Esophagus (tissue), 2 donors: ENCODE results near the gene OR1I1. TPM values are rescaled to one million over a fixed set of nuclear protein-coding genes. Genes with fewer than 3 reads are reported as not detected.
"Not testable (repeated sequence)": the region's sequence is repeated elsewhere in the genome, so short reads cannot be mapped to it uniquely, and the experiment has no call there.

Experiments used
- H3K27ac ChIP-seq, 2 donors: one replicate each; pipeline ENCODE4 v1.5.1; 2013; ENCODE audit warnings: low read depth in 2 of 2, mild to moderate bottlenecking in 2 of 2, inconsistent platforms in 1 of 2, low read length in 1 of 2, moderate library complexity in 1 of 2
- H3K27me3 ChIP-seq, 2 donors: one replicate each; pipeline ENCODE4 v1.6.1; 2013; ENCODE audit warnings: low read length in 2 of 2, control low read depth in 1 of 2, mild to moderate bottlenecking in 1 of 2; ENCODE audit not compliant: insufficient read depth in 2 of 2, control insufficient read depth in 1 of 2
- H3K36me3 ChIP-seq, 2 donors: one replicate each; pipeline ENCODE4 v1.6.1; 2013; ENCODE audit warnings: low read length in 1 of 2; ENCODE audit not compliant: control insufficient read depth in 2 of 2, insufficient read depth in 2 of 2
- H3K4me1 ChIP-seq, 2 donors: one replicate each; pipeline ENCODE4 v1.6.1; 2013; ENCODE audit warnings: low read length in 1 of 2; ENCODE audit not compliant: control insufficient read depth in 2 of 2, insufficient read depth in 2 of 2
- H3K4me3 ChIP-seq, 2 donors: one replicate each; pipeline ENCODE4 v1.5.1; 2013; ENCODE audit warnings: low read length in 2 of 2, mild to moderate bottlenecking in 2 of 2, low read depth in 1 of 2, moderate library complexity in 1 of 2
- H3K9me3 ChIP-seq, 2 donors: one replicate each; pipeline ENCODE4 v1.6.1; 2013; ENCODE audit warnings: mild to moderate bottlenecking in 2 of 2, low read depth in 1 of 2, low read length in 1 of 2, moderate library complexity in 1 of 2; ENCODE audit not compliant: control insufficient read depth in 2 of 2, insufficient read depth in 1 of 2
- WGBS, 2 donors: extraction: QIAGEN DNeasy Blood & Tissue Kit; methylation state at CpG; one replicate each; pipeline ENCODE4 v1.1.7; 2013; 5-methylcytosine and 5-hydroxymethylcytosine counted together
- polyA plus RNA-seq, 2 donors: library from polyadenylated mRNA; stranded (reverse); fragments of 200-250 nt; gene quantifications; one replicate each; pipeline ENCODE4 v1.2.3, GENCODE V29; 2013
- donor health status: healthy with polysubstance abuse.
- donor health status: Bipolar disorder and iron deficiency.

The OR1I1 gene
- polyA plus RNA-seq, 2 donors: not detected

DNA sequence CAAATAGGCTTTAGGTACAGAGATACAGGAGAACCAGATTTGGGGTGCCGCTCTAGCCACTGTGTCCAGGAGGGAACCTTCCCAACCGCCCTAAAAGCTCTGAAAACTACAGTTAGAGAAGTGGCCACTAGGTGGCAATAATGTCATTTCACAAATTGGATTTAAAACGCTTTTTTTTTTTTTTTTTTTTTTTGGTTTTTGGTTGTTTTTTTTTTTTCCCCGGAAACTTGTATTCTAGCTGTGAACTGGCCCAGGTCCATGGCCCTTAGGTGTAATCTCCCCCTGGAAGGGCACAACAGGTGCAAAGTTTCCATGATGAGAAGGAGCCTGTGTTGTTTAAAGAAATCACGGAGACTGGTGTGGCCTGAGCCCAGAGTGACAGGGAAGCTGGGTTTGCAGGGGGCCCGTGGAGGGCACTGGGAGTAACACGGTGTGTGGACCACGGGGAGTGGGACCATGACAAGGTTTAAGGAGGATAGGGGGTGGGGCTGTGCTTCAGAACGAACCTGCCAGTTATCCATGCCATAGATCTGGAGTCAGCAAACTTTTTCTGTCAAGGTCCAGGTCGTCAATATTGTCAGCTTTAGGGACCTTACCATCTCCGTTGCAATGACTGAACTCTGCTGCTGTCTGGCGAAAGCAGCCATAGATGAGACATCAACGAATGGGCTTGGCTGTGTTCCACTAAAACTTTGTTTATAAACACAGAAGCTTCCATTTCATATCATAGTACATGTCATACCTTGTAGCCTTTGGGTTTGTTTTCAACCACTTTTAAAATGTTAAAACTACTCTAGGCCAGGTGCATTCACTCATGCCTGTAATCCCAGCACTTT is 10.1 kb downstream of the OR1I1 start:
- WGBS, 2 donors: 13 to 16% methylated on average over 13 of the region's 13 CpGs
- H3K4me3 ChIP-seq: no peak overlapping the region
- H3K4me1 ChIP-seq: no peaks in the 10 kb centered on the region
- no peaks in the 10 kb centered on the region for H3K36me3 ChIP-seq
- H3K9me3 ChIP-seq: no peaks in the 10 kb centered on the region
- H3K27me3 ChIP-seq: no peaks in the 10 kb centered on the region
- H3K27ac ChIP-seq: no peak overlapping the region

- Histone ChIP-seq H3K4me1 (peaks cover 0 to under 1% of the 10 kb centered on the region in 2 donors), H3K9me3 (no peaks in the 10 kb centered on the region), H3K27ac (no peak overlapping the region), H3K27me3 (no peaks in the 10 kb centered on the region), H3K4me3 (no peak overlapping the region), H3K36me3 (no peaks in the 10 kb centered on the region)
- 79 to 80% methylated on average over 2 of the region's 2 CpGs for WGBS, 2 donors
Observed at GRCh38 chr19:15093001-15093400, 11.0 kb downstream of the OR1I1 start.

GRCh38 chr19:15096223-15096622 is 14.2 kb downstream of the OR1I1 start:
- H3K36me3 ChIP-seq: no peaks in the 10 kb centered on the region
- no peaks in the 10 kb centered on the region for H3K27me3 ChIP-seq
- H3K4me1 ChIP-seq: peaks cover 0 to 2% of the 10 kb centered on the region in 2 donors
- 78 to 84% methylated on average over 3 of the region's 3 CpGs for WGBS, 2 donors
- H3K27ac ChIP-seq: no peak overlapping the region
- H3K4me3 ChIP-seq: no peak overlapping the region
- no peaks in the 10 kb centered on the region for H3K9me3 ChIP-seq

DNA sequence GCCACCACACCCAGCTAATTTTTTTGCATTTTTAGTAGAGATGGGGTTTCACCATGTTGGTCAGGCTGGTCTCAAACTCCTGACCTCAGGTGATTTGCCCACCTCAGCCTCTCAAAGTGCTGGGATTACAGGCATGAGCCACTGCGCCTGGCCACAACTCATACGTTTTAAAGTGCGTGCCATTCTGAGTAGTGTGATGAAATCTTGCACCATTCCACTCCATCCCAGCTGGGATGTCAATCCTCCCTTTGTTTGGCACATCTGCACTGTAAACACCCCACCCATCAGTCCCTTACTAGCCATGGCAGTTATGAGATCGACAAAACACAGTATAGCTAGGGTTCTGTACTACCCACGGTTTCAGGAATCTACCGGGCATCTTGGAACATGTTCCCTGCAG is 16.0 kb downstream of the OR1I1 start:
- H3K27me3 ChIP-seq, H3K4me3 ChIP-seq, H3K9me3 ChIP-seq, H3K4me1 ChIP-seq, H3K36me3 ChIP-seq: not testable (repeated sequence)
- 60 to 73% methylated on average over 6 of the region's 6 CpGs for WGBS, 2 donors
- H3K27ac ChIP-seq: peak overlapping the region; percentile 66 to 91

- Histone ChIP-seq H3K36me3 (no peaks in the 10 kb centered on the region), H3K4me1 (peaks cover 0 to 2% of the 10 kb centered on the region in 2 donors), H3K27me3 (no peaks in the 10 kb centered on the region), H3K9me3 (no peaks in the 10 kb centered on the region), H3K4me3 (no peak overlapping the region), H3K27ac (peak overlapping the region; percentile 68 to 91)
- WGBS, 2 donors: 55 to 68% methylated on average over 10 of the region's 10 CpGs
Observed at GRCh38 chr19:15098460-15098859, 16.4 kb downstream of the OR1I1 start.

- Histone ChIP-seq H3K4me1 (peaks cover 0 to 2% of the 10 kb centered on the region in 2 donors), H3K36me3 (no peaks in the 10 kb centered on the region), H3K9me3 (no peaks in the 10 kb centered on the region), H3K27ac (peak overlapping the region; percentile 68 to 91), H3K27me3 (no peaks in the 10 kb centered on the region), H3K4me3 (no peak overlapping the region)
- WGBS, 2 donors: 65 to 80% methylated on average over 3 of the region's 3 CpGs
Observed at GRCh38 chr19:15099017-15099582, 17.1 kb downstream of the OR1I1 start.

GRCh38 chr19:15101479-15102082 is 19.6 kb downstream of the OR1I1 start:
- Histone ChIP-seq H3K4me3 (no peak overlapping the region), H3K4me1 (peaks cover 0 to 2% of the 10 kb centered on the region in 2 donors), H3K9me3 (peaks cover 0 to 3% of the 10 kb centered on the region in 2 donors), H3K27me3 (no peaks in the 10 kb centered on the region), H3K27ac (no peak overlapping the region), H3K36me3 (no peaks in the 10 kb centered on the region)
- 59 to 62% methylated on average over 3 of the region's 3 CpGs for WGBS, 2 donors

DNA sequence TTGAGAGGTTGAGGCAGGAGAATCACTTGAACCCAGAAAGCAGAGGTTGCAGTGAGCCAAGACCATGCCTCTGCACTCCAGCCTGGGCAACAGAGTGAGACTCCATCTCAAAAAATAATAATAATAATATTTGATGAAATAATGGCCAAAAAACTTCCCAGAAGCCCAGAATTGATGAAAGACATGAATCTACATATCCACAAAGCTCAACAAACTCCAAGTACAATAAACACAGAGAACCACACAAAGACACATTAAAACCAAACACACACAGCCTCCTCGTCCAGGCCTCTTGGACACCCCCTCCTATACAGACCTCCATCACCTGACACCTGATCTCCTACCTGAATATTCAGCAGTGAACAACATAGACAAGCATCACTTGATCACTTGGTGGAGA is 22.0 kb downstream of the OR1I1 start:
- H3K4me1 ChIP-seq: no peaks in the 10 kb centered on the region
- H3K27me3 ChIP-seq: no peaks in the 10 kb centered on the region
- no peaks in the 10 kb centered on the region for H3K36me3 ChIP-seq
- WGBS, 2 donors: 76 to 80% methylated on average over 1 of the region's 1 CpG
- H3K9me3 ChIP-seq: peaks cover 0 to 3% of the 10 kb centered on the region in 2 donors
- no peak overlapping the region for H3K4me3 ChIP-seq
- no peak overlapping the region for H3K27ac ChIP-seq

- H3K4me3 ChIP-seq: no peak overlapping the region
- H3K9me3 ChIP-seq: peaks cover 0 to 3% of the 10 kb centered on the region in 2 donors
- no peaks in the 10 kb centered on the region for H3K4me1 ChIP-seq
- H3K36me3 ChIP-seq: no peaks in the 10 kb centered on the region
- no peaks in the 10 kb centered on the region for H3K27me3 ChIP-seq
- WGBS, 2 donors: 79 to 88% methylated on average over 1 of the region's 1 CpG
- H3K27ac ChIP-seq: no peak overlapping the region
Observed at GRCh38 chr19:15104411-15104810, 22.4 kb downstream of the OR1I1 start.
